ENCODE data around the gene IL17C.
A peak's percentile ranks its signal among the peaks of the same experiment; 100 is the strongest.

Gene IL17C

GRCh38 chr16:88636488-88637265 is 1.7 kb upstream of the IL17C start:
- Histone ChIP-seq H3K36me3 (replicated peaks) (peaks cover 5% of the 10 kb centered on the region), H3K9me3 (no peaks in the 10 kb centered on the region), H3K4me1 (no peaks in the 10 kb centered on the region), H3K27me3 (ENCODE audit: low read depth) (peaks cover 27% of the 10 kb centered on the region), H3K4me3 (no peak overlapping the region)
- in situ Hi-C loops (cut with MboI; ENCODE audit: low sequenced_read_pairs): no loop called here
- DNase-seq (ENCODE audit: low spot score in 2 of 2): no peak

- no peaks in the 10 kb centered on the region for H3K4me1 ChIP-seq
- no peaks in the 10 kb centered on the region for H3K9me3 ChIP-seq
- H3K4me3 ChIP-seq: no peak overlapping the region
- H3K27me3 ChIP-seq (ENCODE audit: low read depth): peaks cover 27% of the 10 kb centered on the region
- in situ Hi-C loops (cut with MboI; ENCODE audit: low sequenced_read_pairs): no loop called here
- DNase-seq (ENCODE audit: low spot score in 2 of 2): no peak
- no peaks in the 10 kb centered on the region for H3K36me3 ChIP-seq (replicated peaks)
Measured at GRCh38 chr16:88639231-88640038, 1.1 kb downstream of the IL17C start.

GRCh38 chr16:88640039-88640495 is 1.7 kb downstream of the IL17C start:
- H3K36me3 ChIP-seq (replicated peaks): no peaks in the 10 kb centered on the region
- H3K9me3 ChIP-seq: no peaks in the 10 kb centered on the region
- no peak overlapping the region for H3K4me3 ChIP-seq
- H3K27me3 ChIP-seq (ENCODE audit: low read depth): peaks cover 27% of the 10 kb centered on the region
- no peaks in the 10 kb centered on the region for H3K4me1 ChIP-seq
- in situ Hi-C loops (cut with MboI; ENCODE audit: low sequenced_read_pairs): no loop called here
- no peak for DNase-seq (ENCODE audit: low spot score in 2 of 2)

GRCh38 chr16:88640498-88641247 is 2.3 kb downstream of the IL17C start:
- Histone ChIP-seq H3K4me1 (no peaks in the 10 kb centered on the region), H3K27me3 (ENCODE audit: low read depth) (peaks cover 27% of the 10 kb centered on the region), H3K36me3 (replicated peaks) (no peaks in the 10 kb centered on the region), H3K9me3 (no peaks in the 10 kb centered on the region), H3K4me3 (no peak overlapping the region)
- in situ Hi-C loops (cut with MboI; ENCODE audit: low sequenced_read_pairs): no loop called here
- DNase-seq (ENCODE audit: low spot score in 2 of 2): no peak

- H3K4me3 ChIP-seq: no peak overlapping the region
- peaks cover 27% of the 10 kb centered on the region for H3K27me3 ChIP-seq (ENCODE audit: low read depth)
- no peaks in the 10 kb centered on the region for H3K36me3 ChIP-seq (replicated peaks)
- in situ Hi-C loops (cut with MboI; ENCODE audit: low sequenced_read_pairs): no loop called here
- no peaks in the 10 kb centered on the region for H3K9me3 ChIP-seq
- H3K4me1 ChIP-seq: no peaks in the 10 kb centered on the region
- no peak for DNase-seq (ENCODE audit: low spot score in 2 of 2)
Measured at GRCh38 chr16:88642881-88643643, 4.7 kb downstream of the IL17C start.

GRCh38 chr16:88643644-88643932 is 5.2 kb downstream of the IL17C start:
- in situ Hi-C loops (cut with MboI; ENCODE audit: low sequenced_read_pairs): no loop called here
- Histone ChIP-seq H3K27me3 (ENCODE audit: low read depth) (peaks cover 23% of the 10 kb centered on the region), H3K36me3 (replicated peaks) (no peaks in the 10 kb centered on the region), H3K4me1 (no peaks in the 10 kb centered on the region), H3K4me3 (no peak overlapping the region), H3K9me3 (no peaks in the 10 kb centered on the region)
- no peak for DNase-seq (ENCODE audit: low spot score in 2 of 2)

- no peak for DNase-seq (ENCODE audit: low spot score in 2 of 2)
- in situ Hi-C loops (cut with MboI; ENCODE audit: low sequenced_read_pairs): no loop called here
- peaks cover 5% of the 10 kb centered on the region for H3K27me3 ChIP-seq (ENCODE audit: low read depth)
- H3K36me3 ChIP-seq (replicated peaks): peaks cover 5% of the 10 kb centered on the region; the same call in 1 of the 2 replicates
- no peaks in the 10 kb centered on the region for H3K9me3 ChIP-seq
- no peaks in the 10 kb centered on the region; the same call in 1 of the 2 replicates for H3K4me1 ChIP-seq
- no peak overlapping the region for H3K4me3 ChIP-seq
Measured at GRCh38 chr16:88645455-88645854, 7.1 kb downstream of the IL17C start.

GRCh38 chr16:88645941-88646340 is 7.6 kb downstream of the IL17C start:
- in situ Hi-C loops (cut with MboI; ENCODE audit: low sequenced_read_pairs): no loop called here
- DNase-seq (ENCODE audit: low spot score in 2 of 2): no peak
- no peaks in the 10 kb centered on the region for H3K9me3 ChIP-seq
- H3K4me1 ChIP-seq: no peaks in the 10 kb centered on the region; the same call in 1 of the 2 replicates
- H3K27me3 ChIP-seq (ENCODE audit: low read depth): no peaks in the 10 kb centered on the region; the same call in 1 of the 2 replicates
- peaks cover 5% of the 10 kb centered on the region; the same call in 1 of the 2 replicates for H3K36me3 ChIP-seq (replicated peaks)
- H3K4me3 ChIP-seq: no peak overlapping the region

- no peak overlapping the region for H3K4me3 ChIP-seq
- H3K9me3 ChIP-seq: no peaks in the 10 kb centered on the region
- in situ Hi-C loops (cut with MboI; ENCODE audit: low sequenced_read_pairs): no loop called here
- H3K36me3 ChIP-seq (replicated peaks): peaks cover 5% of the 10 kb centered on the region
- no peaks in the 10 kb centered on the region for H3K27me3 ChIP-seq (ENCODE audit: low read depth)
- H3K4me1 ChIP-seq: peaks cover 4% of the 10 kb centered on the region
- DNase-seq (ENCODE audit: low spot score in 2 of 2): no peak
Measured at GRCh38 chr16:88646345-88647034, 8.1 kb downstream of the IL17C start.

- Histone ChIP-seq H3K4me3 (no peak overlapping the region), H3K36me3 (replicated peaks) (peaks cover 5% of the 10 kb centered on the region), H3K4me1 (peaks cover 6% of the 10 kb centered on the region), H3K9me3 (no peaks in the 10 kb centered on the region), H3K27me3 (ENCODE audit: low read depth) (no peaks in the 10 kb centered on the region)
- DNase-seq (ENCODE audit: low spot score in 2 of 2): no peak
- in situ Hi-C loops (cut with MboI; ENCODE audit: low sequenced_read_pairs): no loop called here
Measured at GRCh38 chr16:88647178-88648070, 9.1 kb downstream of the IL17C start.

- Histone ChIP-seq H3K27me3 (ENCODE audit: low read depth) (no peaks in the 10 kb centered on the region), H3K4me1 (peaks cover 6% of the 10 kb centered on the region), H3K36me3 (replicated peaks) (peaks cover 14% of the 10 kb centered on the region), H3K4me3 (peak overlapping the region; percentile 86), H3K9me3 (no peaks in the 10 kb centered on the region)
- DNase-seq (ENCODE audit: low spot score in 2 of 2): no peak
- in situ Hi-C loops (cut with MboI; ENCODE audit: low sequenced_read_pairs): no loop called here
Measured at GRCh38 chr16:88649195-88649923, 11.0 kb downstream of the IL17C start.
